ENCODE measurements around the gene PDZK1IP1. TPM values are rescaled to one million over a fixed set of nuclear protein-coding genes. Genes with fewer than 3 reads are reported as not detected.

Gene PDZK1IP1
- total RNA-seq, 1 experiment from 2014 or later, result not detected

GRCh38 chr1:47231301-47232186, 41.7 kb upstream of the PDZK1IP1 start:
- BruUV-seq (replicated peaks), result no TSS peak
- peak; percentile 56 for TF ChIP-seq EZH2 (IDR thresholded peaks at IDR 0.05; ENCODE audit: borderline replicate concordance, low read depth, low read length, poor library complexity, severe bottlenecking)
- TF ChIP-seq CTCF (conservative IDR thresholded peaks at IDR 0.05; ENCODE audit: low read depth, low read length), result no peak
- H3K36me3 ChIP-seq (ENCODE audit: insufficient read depth, low read length, poor library complexity, severe bottlenecking), result no peaks in the 10 kb centered on the region
- ChIA-PET POLR2A (ENCODE audit: low non-redundant PET) (no interaction called here), CTCF (no interaction called here)
- intact Hi-C loops (cut with micrococcal nuclease; ENCODE audit: unreplicated experiment), result no loop called here
- H3K4me3 ChIP-seq (ENCODE audit: low read depth, low read length, poor library complexity, severe bottlenecking), result peak overlapping the region; percentile 40
- peak; percentile 61 for DNase-seq (ENCODE audit: low spot score)
- H3K9me3 ChIP-seq (ENCODE audit: low read depth, low read length, poor library complexity, severe bottlenecking), result no peaks in the 10 kb centered on the region
- H3K4me1 ChIP-seq (ENCODE audit: insufficient read depth, low read length, poor library complexity, severe bottlenecking), result peaks cover 5% of the 10 kb centered on the region
- no peak overlapping the region for H3K27ac ChIP-seq (ENCODE audit: low read depth, low read length, poor library complexity, severe bottlenecking)
- H3K27me3 ChIP-seq (replicated peaks; ENCODE audit: insufficient read depth, low read depth, low read length, poor library complexity), result peaks cover 76% of the 10 kb centered on the region

GRCh38 chr1:47230692-47231300, 41.0 kb upstream of the PDZK1IP1 start:
- H3K9me3 ChIP-seq (ENCODE audit: low read depth, low read length, poor library complexity, severe bottlenecking), result no peaks in the 10 kb centered on the region
- intact Hi-C loops (cut with micrococcal nuclease; ENCODE audit: unreplicated experiment), result no loop called here
- TF ChIP-seq CTCF (conservative IDR thresholded peaks at IDR 0.05; ENCODE audit: low read depth, low read length), result no peak
- peak; percentile 98 for TF ChIP-seq EZH2 (IDR thresholded peaks at IDR 0.05; ENCODE audit: borderline replicate concordance, low read depth, low read length, poor library complexity, severe bottlenecking)
- peaks cover 84% of the 10 kb centered on the region for H3K27me3 ChIP-seq (replicated peaks; ENCODE audit: insufficient read depth, low read depth, low read length, poor library complexity)
- no TSS peak for BruUV-seq (replicated peaks)
- no peak for DNase-seq (ENCODE audit: low spot score)
- POLR2A ChIA-PET (ENCODE audit: low non-redundant PET), result no interaction called here
- no peak overlapping the region for H3K4me3 ChIP-seq (ENCODE audit: low read depth, low read length, poor library complexity, severe bottlenecking)
- no peak overlapping the region for H3K27ac ChIP-seq (ENCODE audit: low read depth, low read length, poor library complexity, severe bottlenecking)
- peaks cover 5% of the 10 kb centered on the region for H3K4me1 ChIP-seq (ENCODE audit: insufficient read depth, low read length, poor library complexity, severe bottlenecking)
- H3K36me3 ChIP-seq (ENCODE audit: insufficient read depth, low read length, poor library complexity, severe bottlenecking), result no peaks in the 10 kb centered on the region
- CTCF ChIA-PET, result no interaction called here

GRCh38 chr1:47229886-47230691, 40.3 kb upstream of the PDZK1IP1 start:
- CTCF ChIA-PET, result interaction anchor here (0.6 kb wide), 1 partner anchor 51 kb away, joined by 5 read pairs; no protein-coding TSS in a partner anchor

More at GRCh38 chr1:47229886-47230691, 40.3 kb upstream of the PDZK1IP1 start:
- BruUV-seq (replicated peaks), result no TSS peak
- POLR2A ChIA-PET (ENCODE audit: low non-redundant PET), result no interaction called here
- TF ChIP-seq EZH2 (IDR thresholded peaks at IDR 0.05; ENCODE audit: borderline replicate concordance, low read depth, low read length, poor library complexity, severe bottlenecking) (no peak), CTCF (conservative IDR thresholded peaks at IDR 0.05; ENCODE audit: low read depth, low read length) (no peak)
- Histone ChIP-seq H3K36me3 (ENCODE audit: insufficient read depth, low read length, poor library complexity, severe bottlenecking) (no peaks in the 10 kb centered on the region), H3K4me3 (ENCODE audit: low read depth, low read length, poor library complexity, severe bottlenecking) (no peak overlapping the region), H3K27me3 (replicated peaks; ENCODE audit: insufficient read depth, low read depth, low read length, poor library complexity) (peaks cover 91% of the 10 kb centered on the region), H3K4me1 (ENCODE audit: insufficient read depth, low read length, poor library complexity, severe bottlenecking) (peaks cover 8% of the 10 kb centered on the region), H3K27ac (ENCODE audit: low read depth, low read length, poor library complexity, severe bottlenecking) (no peak overlapping the region), H3K9me3 (ENCODE audit: low read depth, low read length, poor library complexity, severe bottlenecking) (no peaks in the 10 kb centered on the region)
- intact Hi-C loops (cut with micrococcal nuclease; ENCODE audit: unreplicated experiment), result no loop called here
- DNase-seq (ENCODE audit: low spot score), result no peak
